Measurements from ENCODE around the gene GDF15.

GDF15 gene

DNA sequence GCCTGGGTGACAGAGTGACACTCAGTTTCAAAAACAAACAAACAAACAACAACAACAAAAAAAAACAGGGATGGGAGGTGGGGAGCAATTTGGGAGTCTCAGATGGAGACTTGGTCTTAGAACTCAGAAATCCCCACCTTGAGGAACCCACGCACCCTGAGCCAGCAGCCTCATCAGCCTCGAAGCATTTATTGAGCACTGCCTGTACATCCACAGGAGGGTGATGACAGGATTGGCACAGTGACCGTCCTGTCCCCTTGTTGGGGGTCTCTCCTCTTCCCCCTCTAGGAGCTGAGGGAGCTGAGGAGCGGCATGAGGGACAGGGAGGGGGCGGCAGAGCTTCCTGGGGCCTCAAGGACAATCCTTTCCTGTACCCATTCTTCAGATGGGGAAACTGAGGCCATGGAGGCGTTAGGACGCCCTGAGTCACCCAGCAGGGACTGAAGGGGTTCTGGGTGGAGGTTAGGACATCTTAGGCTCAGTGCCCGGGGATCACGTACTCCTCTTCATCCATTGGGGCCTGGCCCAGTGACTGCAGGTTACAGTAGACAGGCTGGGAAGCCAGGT, 5.6 kb downstream of the GDF15 start:
- DNase-seq (ENCODE audit: low spot score), result no peak
- in situ Hi-C loops (cut with MboI; ENCODE audit: low sequenced_read_pairs, unreplicated experiment), result no loop called here
- TF ChIP-seq, protein P1, sequence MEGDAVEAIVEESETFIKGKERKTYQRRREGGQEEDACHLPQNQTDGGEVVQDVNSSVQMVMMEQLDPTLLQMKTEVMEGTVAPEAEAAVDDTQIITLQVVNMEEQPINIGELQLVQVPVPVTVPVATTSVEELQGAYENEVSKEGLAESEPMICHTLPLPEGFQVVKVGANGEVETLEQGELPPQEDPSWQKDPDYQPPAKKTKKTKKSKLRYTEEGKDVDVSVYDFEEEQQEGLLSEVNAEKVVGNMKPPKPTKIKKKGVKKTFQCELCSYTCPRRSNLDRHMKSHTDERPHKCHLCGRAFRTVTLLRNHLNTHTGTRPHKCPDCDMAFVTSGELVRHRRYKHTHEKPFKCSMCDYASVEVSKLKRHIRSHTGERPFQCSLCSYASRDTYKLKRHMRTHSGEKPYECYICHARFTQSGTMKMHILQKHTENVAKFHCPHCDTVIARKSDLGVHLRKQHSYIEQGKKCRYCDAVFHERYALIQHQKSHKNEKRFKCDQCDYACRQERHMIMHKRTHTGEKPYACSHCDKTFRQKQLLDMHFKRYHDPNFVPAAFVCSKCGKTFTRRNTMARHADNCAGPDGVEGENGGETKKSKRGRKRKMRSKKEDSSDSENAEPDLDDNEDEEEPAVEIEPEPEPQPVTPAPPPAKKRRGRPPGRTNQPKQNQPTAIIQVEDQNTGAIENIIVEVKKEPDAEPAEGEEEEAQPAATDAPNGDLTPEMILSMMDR (IDR thresholded peaks at IDR 0.05; ENCODE audit: borderline replicate concordance, control extremely low read depth, extremely low read depth, insufficient read depth, missing control alignments), result no peak

DNA sequence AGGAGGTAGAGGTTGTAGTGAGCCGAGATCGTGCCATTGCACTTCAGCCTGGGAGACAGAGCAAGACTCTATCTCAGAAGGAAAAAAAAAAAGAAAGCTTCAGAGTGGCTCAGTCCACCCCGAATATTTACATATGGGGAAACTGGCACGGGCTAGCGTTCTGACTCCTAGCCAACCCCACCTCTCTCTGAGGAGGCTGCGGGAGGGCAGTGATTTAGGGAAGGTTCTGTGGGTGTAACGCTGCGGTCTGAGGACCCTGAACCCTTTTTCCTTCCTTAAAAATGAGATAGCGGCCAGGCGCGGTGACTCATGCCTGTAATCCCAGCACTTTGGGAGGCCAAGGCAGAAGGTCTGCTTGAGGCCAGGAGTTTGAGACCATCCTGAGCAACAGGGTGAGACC, 6.5 kb downstream of the GDF15 start:
- in situ Hi-C loops (cut with MboI; ENCODE audit: low sequenced_read_pairs, unreplicated experiment), result no loop called here
- TF ChIP-seq, protein P1 (IDR thresholded peaks at IDR 0.05; ENCODE audit: borderline replicate concordance, control extremely low read depth, extremely low read depth, insufficient read depth, missing control alignments), result no peak
- no peak for DNase-seq (ENCODE audit: low spot score)

DNA sequence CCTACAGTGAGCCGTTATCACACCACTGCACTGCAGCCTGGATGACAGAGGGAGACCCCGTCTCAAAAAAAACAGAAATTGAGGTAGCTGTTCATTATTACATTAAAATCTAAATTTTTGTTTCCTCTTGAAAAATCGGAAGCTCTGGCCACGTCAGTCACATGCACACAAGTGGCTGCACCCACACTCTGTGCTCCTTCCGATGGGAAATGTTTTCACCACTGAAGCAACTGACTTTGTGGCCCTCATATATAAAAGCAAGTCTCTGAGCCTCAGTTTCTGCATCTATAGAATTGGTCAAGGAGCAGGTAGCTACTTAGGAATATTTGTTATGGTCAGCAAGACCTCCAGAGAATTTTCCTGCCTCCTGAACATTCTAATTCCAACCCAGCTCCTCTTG, 7.0 kb downstream of the GDF15 start:
- no peak for DNase-seq (ENCODE audit: low spot score)
- in situ Hi-C loops (cut with MboI; ENCODE audit: low sequenced_read_pairs, unreplicated experiment), result no loop called here

DNA sequence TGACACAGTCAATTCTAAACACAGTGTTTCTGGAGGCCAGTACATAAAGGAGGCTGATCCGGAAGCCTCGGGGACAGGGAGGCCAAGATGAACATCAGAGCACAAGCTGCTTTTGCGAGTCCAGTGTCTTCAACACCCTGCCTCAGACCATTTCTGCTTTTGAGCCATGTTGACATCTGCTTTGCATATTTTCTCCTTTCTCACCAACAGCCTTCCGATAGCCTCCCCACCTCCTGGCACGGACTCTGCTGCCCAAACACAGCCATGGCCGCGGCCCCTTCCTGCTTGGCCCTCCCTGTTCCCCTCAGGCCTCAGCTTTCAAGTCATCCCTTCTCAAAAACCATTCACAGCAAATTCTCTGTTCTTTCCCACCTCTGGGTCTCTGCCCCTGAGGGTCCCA, 7.9 kb downstream of the GDF15 start:
- TF ChIP-seq, protein P1 (IDR thresholded peaks at IDR 0.05; ENCODE audit: borderline replicate concordance, control extremely low read depth, extremely low read depth, insufficient read depth, missing control alignments), result no peak
- DNase-seq (ENCODE audit: low spot score), result no peak
- in situ Hi-C loops (cut with MboI; ENCODE audit: low sequenced_read_pairs, unreplicated experiment), result no loop called here

More for the DNA sequence above, 7.0 kb downstream of the GDF15 start:
- TF ChIP-seq, protein P1 (IDR thresholded peaks at IDR 0.05; ENCODE audit: borderline replicate concordance, control extremely low read depth, extremely low read depth, insufficient read depth, missing control alignments), result no peak

DNA sequence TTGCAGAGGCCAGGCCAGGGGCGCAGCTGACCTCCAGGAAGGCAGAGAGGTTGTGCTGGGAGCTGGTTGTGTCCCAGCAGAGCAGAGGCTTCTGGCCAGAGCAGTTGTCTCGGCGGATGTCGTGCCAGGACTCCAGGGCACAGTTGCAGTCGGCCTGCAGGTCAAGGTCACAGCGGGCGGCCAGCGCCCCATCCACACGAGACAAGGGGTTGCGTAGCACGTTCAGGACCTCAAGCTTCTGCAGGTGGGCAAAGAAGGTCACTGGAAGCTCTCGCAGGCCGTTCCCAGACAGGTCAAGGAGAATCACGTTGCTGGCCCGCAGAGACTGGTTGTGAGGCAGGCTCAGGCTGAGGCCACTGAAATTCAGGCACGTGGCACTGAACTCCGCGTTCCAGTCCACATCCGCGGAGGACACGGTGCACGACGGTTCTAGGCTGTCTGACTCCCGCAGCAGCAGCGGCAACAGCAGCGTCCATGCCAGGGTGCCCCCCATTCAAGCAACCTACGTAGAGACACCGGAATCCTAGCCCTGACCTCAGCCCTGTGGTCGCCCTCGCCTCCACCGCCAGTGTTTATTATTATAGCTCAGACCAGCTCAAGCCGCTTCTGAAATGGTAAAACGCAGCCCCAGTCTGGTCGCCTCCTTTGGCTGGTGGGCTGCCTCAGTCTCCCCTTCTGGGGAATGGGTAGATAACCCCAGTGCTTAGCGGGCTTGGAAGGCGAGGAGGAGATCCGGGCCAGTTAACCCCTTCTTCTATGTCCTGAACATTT, 10.7 kb downstream of the GDF15 start:
- in situ Hi-C loops (cut with MboI; ENCODE audit: low sequenced_read_pairs, unreplicated experiment), result no loop called here
- DNase-seq (ENCODE audit: low spot score), result no peak
- TF ChIP-seq, protein P1 (IDR thresholded peaks at IDR 0.05; ENCODE audit: borderline replicate concordance, control extremely low read depth, extremely low read depth, insufficient read depth, missing control alignments), result no peak

DNA sequence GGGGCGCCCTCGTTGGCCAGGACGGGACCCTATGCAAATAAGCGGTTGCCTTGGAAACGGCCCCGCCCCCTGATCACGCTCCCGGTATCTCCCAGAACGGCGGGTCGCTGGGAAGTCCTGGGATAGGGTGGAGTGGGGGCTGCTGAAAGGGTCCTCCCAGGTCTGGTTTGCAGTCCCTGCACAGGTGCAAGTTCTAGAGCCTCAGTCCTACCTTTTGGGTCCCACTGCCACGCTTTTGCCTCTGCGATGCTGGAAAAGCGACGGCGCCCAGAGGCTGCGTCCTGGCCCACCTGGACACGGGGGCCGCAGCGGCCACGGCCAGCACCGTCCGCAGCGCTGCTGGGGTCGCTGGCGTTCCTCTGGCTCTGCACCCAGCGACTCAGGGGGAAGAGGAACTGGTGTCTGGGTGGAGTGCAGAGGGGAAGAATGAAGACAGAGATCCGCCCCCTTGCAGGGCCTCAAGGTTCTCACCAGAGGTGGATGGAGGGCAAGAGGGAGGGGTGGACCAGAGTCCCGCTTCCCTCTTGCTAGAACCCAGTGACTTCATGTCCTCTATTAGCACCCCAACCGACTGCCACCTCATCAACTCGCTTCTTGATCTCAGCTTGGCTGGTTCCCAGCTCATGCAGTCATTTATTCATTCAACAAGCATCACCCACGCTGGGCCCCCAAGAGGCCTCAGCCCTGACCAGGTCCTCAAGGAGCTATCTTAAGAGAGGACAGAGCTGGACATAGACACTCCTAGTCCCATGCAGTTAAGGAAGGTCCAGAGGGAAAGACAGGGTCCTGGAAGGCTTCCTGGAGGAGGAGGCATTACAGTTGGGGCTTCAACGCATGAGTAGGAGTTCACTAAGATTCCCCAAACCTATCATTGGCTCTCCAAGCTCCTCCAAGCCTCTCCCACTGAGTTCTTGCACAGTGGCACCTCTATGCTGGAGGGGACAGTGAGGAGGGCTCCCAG, 11.6 kb downstream of the GDF15 start, which contains the start of gene LRRC25:
TSS of gene LRRC25 (minus strand) at position 381 of the 961 bp plus-strand sequence. CDS start 659 bp downstream, outside the sequence.
- in situ Hi-C loops (cut with MboI; ENCODE audit: low sequenced_read_pairs, unreplicated experiment), result no loop called here
- TF ChIP-seq, protein P1 (IDR thresholded peaks at IDR 0.05; ENCODE audit: borderline replicate concordance, control extremely low read depth, extremely low read depth, insufficient read depth, missing control alignments), result no peak
- peak; percentile 80 for DNase-seq (ENCODE audit: low spot score)

All from GM13976 (cell line).